ENCODE data around the gene SYP. TPM values are rescaled to one million over a fixed set of nuclear protein-coding genes. Genes with fewer than 3 reads are reported as not detected.

The SYP gene
- total RNA-seq, 1 donor from 2014 or later, result 0.82 TPM

GRCh38 chrX:49237060-49237459, 37.1 kb upstream of the SYP start:
- H3K4me1 Mint-ChIP-seq, result peaks cover 17% of the 10 kb centered on the region
- H3K4me3 Mint-ChIP-seq, result peak overlapping the region; percentile 68
- DNase-seq (no peak), ATAC-seq (ENCODE audit: low read depth) (peak; percentile 58)
- ChIA-PET CTCF (interaction anchor here (1.0 kb wide), 1 partner anchor 45 kb away, joined by 3 read pairs; no protein-coding TSS in a partner anchor), POLR2A (interaction anchor here (1.2 kb wide), 2 partner anchors 32 to 46 kb away, joined by 3 to 6 read pairs; partner anchors contain the start of gene PPP1R3F)
- peaks cover 9% of the 10 kb centered on the region for H3K36me3 Mint-ChIP-seq (ENCODE audit: low read depth)
- no peaks in the 10 kb centered on the region for H3K9me3 Mint-ChIP-seq
- peak overlapping the region; percentile 70 for H3K27ac Mint-ChIP-seq
- TF ChIP-seq, protein P1, sequence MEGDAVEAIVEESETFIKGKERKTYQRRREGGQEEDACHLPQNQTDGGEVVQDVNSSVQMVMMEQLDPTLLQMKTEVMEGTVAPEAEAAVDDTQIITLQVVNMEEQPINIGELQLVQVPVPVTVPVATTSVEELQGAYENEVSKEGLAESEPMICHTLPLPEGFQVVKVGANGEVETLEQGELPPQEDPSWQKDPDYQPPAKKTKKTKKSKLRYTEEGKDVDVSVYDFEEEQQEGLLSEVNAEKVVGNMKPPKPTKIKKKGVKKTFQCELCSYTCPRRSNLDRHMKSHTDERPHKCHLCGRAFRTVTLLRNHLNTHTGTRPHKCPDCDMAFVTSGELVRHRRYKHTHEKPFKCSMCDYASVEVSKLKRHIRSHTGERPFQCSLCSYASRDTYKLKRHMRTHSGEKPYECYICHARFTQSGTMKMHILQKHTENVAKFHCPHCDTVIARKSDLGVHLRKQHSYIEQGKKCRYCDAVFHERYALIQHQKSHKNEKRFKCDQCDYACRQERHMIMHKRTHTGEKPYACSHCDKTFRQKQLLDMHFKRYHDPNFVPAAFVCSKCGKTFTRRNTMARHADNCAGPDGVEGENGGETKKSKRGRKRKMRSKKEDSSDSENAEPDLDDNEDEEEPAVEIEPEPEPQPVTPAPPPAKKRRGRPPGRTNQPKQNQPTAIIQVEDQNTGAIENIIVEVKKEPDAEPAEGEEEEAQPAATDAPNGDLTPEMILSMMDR (IDR thresholded peaks at IDR 0.05), result no peak
- intact Hi-C loops (cut with micrococcal nuclease), result no loop called here
- H3K27me3 Mint-ChIP-seq, result no peaks in the 10 kb centered on the region

DNA sequence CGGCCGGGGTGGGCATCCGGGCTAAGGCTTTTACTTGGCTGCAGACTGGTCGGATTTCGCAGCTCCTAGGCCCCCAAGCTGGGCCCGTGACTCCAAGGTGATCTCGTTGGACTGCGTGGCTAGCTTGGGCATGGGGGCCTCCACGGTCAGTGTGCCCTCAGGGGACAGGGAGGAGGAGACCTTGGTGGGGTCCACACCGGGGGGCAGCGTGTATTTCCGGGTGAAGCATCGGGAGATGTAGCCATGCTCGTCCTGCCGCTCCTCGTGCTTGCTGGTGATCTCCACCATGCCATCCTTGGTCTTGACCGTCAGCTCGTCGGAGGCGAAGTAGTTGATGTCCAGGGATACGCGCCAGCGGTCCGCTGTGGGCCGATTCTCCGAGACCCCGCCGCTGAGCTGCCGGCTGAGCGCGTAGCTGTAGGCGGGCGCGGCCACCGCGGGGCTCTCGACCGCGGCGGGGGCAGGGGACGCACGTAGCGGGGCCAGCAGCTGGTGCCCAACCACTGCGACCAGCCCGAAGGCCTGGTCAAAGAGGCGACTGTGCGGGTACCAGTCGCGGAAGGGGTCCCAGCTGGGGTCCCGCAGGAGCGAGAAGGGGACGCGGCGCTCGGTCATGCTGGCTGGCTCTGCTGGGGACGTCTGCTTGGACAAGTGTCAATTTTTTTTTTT, 34.0 kb upstream of the SYP start:
- Mint-ChIP-seq H3K4me3 (no peak overlapping the region), H3K36me3 (ENCODE audit: low read depth) (peaks cover 3% of the 10 kb centered on the region), H3K9me3 (no peaks in the 10 kb centered on the region), H3K27me3 (no peaks in the 10 kb centered on the region), H3K4me1 (peaks cover 31% of the 10 kb centered on the region), H3K27ac (no peak overlapping the region)
- ChIA-PET CTCF (no interaction called here), POLR2A (interaction anchor here (1.6 kb wide), 1 partner anchor 35 kb away, joined by 8 read pairs; the partner anchor contains the start of gene PPP1R3F)
- TF ChIP-seq, protein P1 (IDR thresholded peaks at IDR 0.05), result no peak
- intact Hi-C loops (cut with micrococcal nuclease), result no loop called here
- DNase-seq, result no peak
- no peak for ATAC-seq (ENCODE audit: low read depth)

DNA sequence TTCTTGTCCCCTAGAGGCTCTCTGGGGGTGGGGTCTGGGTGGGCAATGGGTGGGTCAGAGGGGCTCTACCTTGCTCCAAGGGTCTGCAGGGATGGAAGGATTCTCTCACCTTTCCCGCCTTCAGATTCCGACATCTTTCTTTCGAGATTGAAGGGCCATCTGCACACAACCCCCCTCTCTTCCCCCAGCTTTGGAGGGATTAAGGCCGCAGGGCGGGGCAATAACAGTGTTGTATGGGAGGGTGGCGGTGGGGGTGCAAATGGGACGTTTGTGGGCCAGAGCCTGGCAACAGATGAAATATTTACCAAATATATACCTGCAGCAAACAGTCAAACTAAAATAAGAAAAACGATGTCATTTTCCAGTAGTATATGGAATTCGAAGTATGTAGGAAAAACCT, 33.2 kb upstream of the SYP start, which contains the start of gene CACNA1F:
Gene CACNA1F, minus strand, starts transcription at position 165 of the 400 bp plus-strand sequence. Its CDS starts 31 bp downstream, at position 134.
- peaks cover 3% of the 10 kb centered on the region for H3K36me3 Mint-ChIP-seq (ENCODE audit: low read depth)

GRCh38 chrX:49232525-49232924, 32.5 kb upstream of the SYP start:
- DNase-seq (no peak), ATAC-seq (ENCODE audit: low read depth) (no peak)
- POLR2A ChIA-PET, result no interaction called here
- intact Hi-C loops (cut with micrococcal nuclease), result no loop called here
- H3K27me3 Mint-ChIP-seq, result no peaks in the 10 kb centered on the region
- H3K27ac Mint-ChIP-seq, result no peak overlapping the region
- H3K36me3 Mint-ChIP-seq (ENCODE audit: low read depth), result peaks cover 3% of the 10 kb centered on the region
- no peak overlapping the region for H3K4me3 Mint-ChIP-seq
- H3K9me3 Mint-ChIP-seq, result no peaks in the 10 kb centered on the region
- peaks cover 31% of the 10 kb centered on the region for H3K4me1 Mint-ChIP-seq
- TF ChIP-seq, protein P1 (IDR thresholded peaks at IDR 0.05), result no peak
- CTCF ChIA-PET, result no interaction called here

More for the DNA sequence above, 33.2 kb upstream of the SYP start, which contains the start of gene CACNA1F:
- Mint-ChIP-seq H3K27ac (no peak within 1 kb of the TSS), H3K27me3 (no peaks in the 10 kb centered on the region), H3K4me3 (no peak within 1 kb of the TSS), H3K9me3 (no peaks in the 10 kb centered on the region), H3K4me1 (peaks cover 31% of the 10 kb centered on the region)
- POLR2A ChIA-PET, result interaction anchor here (0.6 kb wide), 1 partner anchor 153 kb away, joined by 5 read pairs; no protein-coding TSS in a partner anchor
- DNase-seq (no peak), ATAC-seq (ENCODE audit: low read depth) (no peak)
- intact Hi-C loops (cut with micrococcal nuclease), result no loop called here
- TF ChIP-seq, protein P1 (IDR thresholded peaks at IDR 0.05), result no peak
- CTCF ChIA-PET, result no interaction called here

GRCh38 chrX:49231333-49232000, 31.5 kb upstream of the SYP start:
- ATAC-seq (ENCODE audit: low read depth), result no peak
- Mint-ChIP-seq H3K27ac (peak overlapping the region; percentile 95), H3K36me3 (ENCODE audit: low read depth) (peaks cover 3% of the 10 kb centered on the region), H3K27me3 (no peaks in the 10 kb centered on the region), H3K4me1 (peaks cover 21% of the 10 kb centered on the region), H3K4me3 (peak overlapping the region; percentile 85), H3K9me3 (no peaks in the 10 kb centered on the region)
- intact Hi-C loops (cut with micrococcal nuclease), result loop anchor here (2.0 kb wide), 1 partner anchor 41 kb away; no protein-coding TSS in a partner anchor
- TF ChIP-seq, protein P1 (IDR thresholded peaks at IDR 0.05), result no peak
- no peak for DNase-seq
- CTCF ChIA-PET, result no interaction called here
- POLR2A ChIA-PET, result interaction anchor here (0.6 to 1.9 kb wide), 5 partner anchors 37 to 340 kb away, joined by 3 to 7 read pairs (median 4); partner anchors contain the start of gene WDR45
